ENCODE results near the gene ITPRIPL2. TPM values are rescaled to one million over a fixed set of nuclear protein-coding genes. Genes with fewer than 3 reads are reported as not detected.
A peak's percentile ranks its signal among the peaks of the same experiment; 100 is the strongest.

ITPRIPL2 gene
- polyA plus RNA-seq, 1 donor (not counting 4 experiments of a cell fraction or from before 2014, with no cell fraction given) = 5.9 TPM

DNA sequence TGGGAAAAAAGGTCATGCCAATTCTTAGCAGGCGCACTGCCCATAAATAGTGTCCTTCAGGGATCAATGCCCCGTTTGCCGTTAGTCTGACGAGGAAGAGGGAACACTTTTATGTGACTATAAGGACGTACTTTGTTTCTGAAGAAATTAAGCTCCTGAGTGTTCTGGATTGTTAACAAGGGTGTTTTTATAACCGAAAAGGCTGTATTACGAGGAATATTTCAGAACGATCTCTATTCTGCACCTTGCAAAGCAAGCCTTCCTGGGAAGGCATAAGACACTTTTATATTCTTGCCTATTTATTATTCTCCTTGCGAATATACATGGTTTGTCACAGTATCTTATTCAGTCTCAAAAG lies 29.8 kb downstream of the ITPRIPL2 start:
- Histone ChIP-seq H3K4me2 (ENCODE audit: control insufficient read depth, extremely low read depth, insufficient read depth, low read depth, low read length) (peak overlapping the region; percentile 42), H3K4me1 (ENCODE audit: control insufficient read depth, extremely low read depth, insufficient read depth, low read length) (peaks cover 21% of the 10 kb centered on the region), H3K4me3 (ENCODE audit: control insufficient read depth in 2 of 3, extremely low read depth in 1 of 3, insufficient read depth in 2 of 3, low read depth in 1 of 3, low read length in 3 of 3) (no peak overlapping the region), H3K27me3 (ENCODE audit: control insufficient read depth, extremely low read depth, insufficient read depth, low read length) (no peaks in the 10 kb centered on the region), H3K9me1 (ENCODE audit: control insufficient read depth, extremely low read depth, insufficient read depth, low read length) (no peaks in the 10 kb centered on the region), H2AFZ (ENCODE audit: control insufficient read depth, low read length) (no peak overlapping the region), H3K79me2 (ENCODE audit: control insufficient read depth, insufficient read depth, low read length) (no peaks in the 10 kb centered on the region), H3K9me3 (ENCODE audit: control insufficient read depth, low read depth, low read length) (no peaks in the 10 kb centered on the region), H3K9ac (ENCODE audit: control insufficient read depth, extremely low read depth, insufficient read depth, low read length) (no peak overlapping the region), H4K20me1 (ENCODE audit: control insufficient read depth, extremely low read depth, insufficient read depth, low read length) (no peaks in the 10 kb centered on the region), H3K36me3 (ENCODE audit: control insufficient read depth in 2 of 2, extremely low read depth in 1 of 2, insufficient read depth in 2 of 2, low read length in 2 of 2) (no peaks in the 10 kb centered on the region), H3K27ac (ENCODE audit: control insufficient read depth, insufficient read depth, low read length) (no peak overlapping the region)
- TF ChIP-seq, protein P1, sequence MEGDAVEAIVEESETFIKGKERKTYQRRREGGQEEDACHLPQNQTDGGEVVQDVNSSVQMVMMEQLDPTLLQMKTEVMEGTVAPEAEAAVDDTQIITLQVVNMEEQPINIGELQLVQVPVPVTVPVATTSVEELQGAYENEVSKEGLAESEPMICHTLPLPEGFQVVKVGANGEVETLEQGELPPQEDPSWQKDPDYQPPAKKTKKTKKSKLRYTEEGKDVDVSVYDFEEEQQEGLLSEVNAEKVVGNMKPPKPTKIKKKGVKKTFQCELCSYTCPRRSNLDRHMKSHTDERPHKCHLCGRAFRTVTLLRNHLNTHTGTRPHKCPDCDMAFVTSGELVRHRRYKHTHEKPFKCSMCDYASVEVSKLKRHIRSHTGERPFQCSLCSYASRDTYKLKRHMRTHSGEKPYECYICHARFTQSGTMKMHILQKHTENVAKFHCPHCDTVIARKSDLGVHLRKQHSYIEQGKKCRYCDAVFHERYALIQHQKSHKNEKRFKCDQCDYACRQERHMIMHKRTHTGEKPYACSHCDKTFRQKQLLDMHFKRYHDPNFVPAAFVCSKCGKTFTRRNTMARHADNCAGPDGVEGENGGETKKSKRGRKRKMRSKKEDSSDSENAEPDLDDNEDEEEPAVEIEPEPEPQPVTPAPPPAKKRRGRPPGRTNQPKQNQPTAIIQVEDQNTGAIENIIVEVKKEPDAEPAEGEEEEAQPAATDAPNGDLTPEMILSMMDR (optimal IDR thresholded peaks at IDR 0.05 in 1 of 3, IDR thresholded peaks at IDR 0.05 in 1 of 3, conservative IDR thresholded peaks at IDR 0.05 in 1 of 3; ENCODE audit: extremely low read depth in 1 of 3, insufficient read depth in 2 of 3, low read length in 3 of 3) = no peak
- TF ChIP-seq EZH2 (IDR thresholded peaks at IDR 0.05; ENCODE audit: low read length) = no peak
- DNase-seq (ENCODE audit: low read depth, low spot score) (no peak), FAIRE-seq (no peak)
- dilution Hi-C loops (cut with MboI; ENCODE audit: extremely low pct_ligation_motif_present, low sequenced_read_pairs) = no loop called here

DNA sequence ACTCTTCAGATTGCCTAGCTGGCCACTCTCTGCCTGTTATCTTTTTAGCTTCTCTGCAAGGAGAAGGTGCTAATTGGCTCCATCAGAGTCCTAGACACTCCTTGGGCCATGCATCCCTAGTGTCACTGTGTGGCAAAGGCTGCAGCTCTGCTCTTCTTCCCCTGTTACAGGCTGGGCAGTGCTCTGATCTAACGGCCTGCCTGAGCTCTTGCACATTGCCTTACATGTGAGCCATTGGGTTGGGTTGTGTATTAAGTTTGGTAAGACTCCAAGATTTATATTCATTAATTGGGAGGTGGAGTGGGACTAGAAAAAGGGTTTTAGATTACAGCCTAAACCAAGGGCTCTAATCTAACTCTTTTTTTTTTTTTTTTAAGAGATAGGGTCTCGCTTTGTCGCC lies 31.2 kb downstream of the ITPRIPL2 start:
- H3K4me3 ChIP-seq (ENCODE audit: control insufficient read depth in 2 of 3, extremely low read depth in 1 of 3, insufficient read depth in 2 of 3, low read depth in 1 of 3, low read length in 3 of 3) = no peak overlapping the region
- H3K9ac ChIP-seq (ENCODE audit: control insufficient read depth, extremely low read depth, insufficient read depth, low read length) = no peak overlapping the region
- no peaks in the 10 kb centered on the region for H3K9me1 ChIP-seq (ENCODE audit: control insufficient read depth, extremely low read depth, insufficient read depth, low read length)
- TF ChIP-seq, protein P1 (optimal IDR thresholded peaks at IDR 0.05 in 1 of 3, IDR thresholded peaks at IDR 0.05 in 1 of 3, conservative IDR thresholded peaks at IDR 0.05 in 1 of 3; ENCODE audit: extremely low read depth in 1 of 3, insufficient read depth in 2 of 3, low read length in 3 of 3) = no peak
- no peak for TF ChIP-seq EZH2 (IDR thresholded peaks at IDR 0.05; ENCODE audit: low read length)
- H2AFZ ChIP-seq (ENCODE audit: control insufficient read depth, low read length) = no peak overlapping the region
- no peak overlapping the region for H3K27ac ChIP-seq (ENCODE audit: control insufficient read depth, insufficient read depth, low read length)
- DNase-seq (ENCODE audit: low read depth, low spot score) (no peak), FAIRE-seq (no peak)
- H3K79me2 ChIP-seq (ENCODE audit: control insufficient read depth, insufficient read depth, low read length) = no peaks in the 10 kb centered on the region
- H3K4me1 ChIP-seq (ENCODE audit: control insufficient read depth, extremely low read depth, insufficient read depth, low read length) = peaks cover 12% of the 10 kb centered on the region
- H3K27me3 ChIP-seq (ENCODE audit: control insufficient read depth, extremely low read depth, insufficient read depth, low read length) = no peaks in the 10 kb centered on the region
- H3K36me3 ChIP-seq (ENCODE audit: control insufficient read depth in 2 of 2, extremely low read depth in 1 of 2, insufficient read depth in 2 of 2, low read length in 2 of 2) = no peaks in the 10 kb centered on the region
- dilution Hi-C loops (cut with MboI; ENCODE audit: extremely low pct_ligation_motif_present, low sequenced_read_pairs) = no loop called here
- H3K4me2 ChIP-seq (ENCODE audit: control insufficient read depth, extremely low read depth, insufficient read depth, low read depth, low read length) = no peak overlapping the region
- H3K9me3 ChIP-seq (ENCODE audit: control insufficient read depth, low read depth, low read length) = no peaks in the 10 kb centered on the region
- H4K20me1 ChIP-seq (ENCODE audit: control insufficient read depth, extremely low read depth, insufficient read depth, low read length) = no peaks in the 10 kb centered on the region
